ENCODE results near the gene BMPR2.

The BMPR2 gene

DNA sequence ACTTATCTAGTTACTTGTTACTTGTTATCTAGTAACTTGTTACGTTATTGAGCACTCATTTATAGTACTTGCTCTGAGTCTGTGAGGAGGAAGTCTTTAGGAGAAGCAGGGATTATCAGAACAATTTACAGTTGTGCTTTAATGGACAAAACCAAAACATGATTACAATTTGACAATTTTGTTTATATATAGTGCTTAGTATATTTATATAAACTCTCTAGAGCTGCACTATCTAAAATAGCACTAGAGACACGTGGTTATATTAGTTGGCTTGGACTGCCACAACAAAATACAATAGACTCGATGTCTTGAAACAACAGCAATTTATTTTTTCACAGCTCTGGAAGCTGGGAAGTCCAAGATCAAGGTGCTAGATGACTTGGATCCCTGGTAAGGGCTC is 78.4 kb downstream of the BMPR2 start:
- TF ChIP-seq, protein P1, sequence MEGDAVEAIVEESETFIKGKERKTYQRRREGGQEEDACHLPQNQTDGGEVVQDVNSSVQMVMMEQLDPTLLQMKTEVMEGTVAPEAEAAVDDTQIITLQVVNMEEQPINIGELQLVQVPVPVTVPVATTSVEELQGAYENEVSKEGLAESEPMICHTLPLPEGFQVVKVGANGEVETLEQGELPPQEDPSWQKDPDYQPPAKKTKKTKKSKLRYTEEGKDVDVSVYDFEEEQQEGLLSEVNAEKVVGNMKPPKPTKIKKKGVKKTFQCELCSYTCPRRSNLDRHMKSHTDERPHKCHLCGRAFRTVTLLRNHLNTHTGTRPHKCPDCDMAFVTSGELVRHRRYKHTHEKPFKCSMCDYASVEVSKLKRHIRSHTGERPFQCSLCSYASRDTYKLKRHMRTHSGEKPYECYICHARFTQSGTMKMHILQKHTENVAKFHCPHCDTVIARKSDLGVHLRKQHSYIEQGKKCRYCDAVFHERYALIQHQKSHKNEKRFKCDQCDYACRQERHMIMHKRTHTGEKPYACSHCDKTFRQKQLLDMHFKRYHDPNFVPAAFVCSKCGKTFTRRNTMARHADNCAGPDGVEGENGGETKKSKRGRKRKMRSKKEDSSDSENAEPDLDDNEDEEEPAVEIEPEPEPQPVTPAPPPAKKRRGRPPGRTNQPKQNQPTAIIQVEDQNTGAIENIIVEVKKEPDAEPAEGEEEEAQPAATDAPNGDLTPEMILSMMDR (IDR thresholded peaks at IDR 0.05; ENCODE audit: extremely low read depth, missing control alignments) = no peak
- no peak for DNase-seq (ENCODE audit: low spot score)

DNA sequence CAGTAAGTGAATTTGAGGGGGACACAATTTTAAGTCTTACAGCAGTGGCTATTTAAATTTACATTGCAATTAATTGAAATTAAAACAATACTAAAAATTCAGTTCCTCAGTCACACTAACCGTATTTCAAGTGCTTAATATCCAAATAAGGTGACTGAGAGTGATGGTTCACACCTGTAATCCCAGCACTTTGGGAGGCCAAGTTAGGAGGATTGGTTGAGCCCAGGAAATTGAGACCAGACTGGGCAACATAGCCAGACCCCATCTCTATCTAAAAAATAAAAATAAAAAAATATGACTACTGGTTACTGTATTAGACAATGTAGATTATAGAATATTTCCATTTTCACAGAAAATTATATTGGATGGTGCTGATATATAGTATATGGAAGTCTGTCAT is 79.0 kb downstream of the BMPR2 start:
- no peak for DNase-seq (ENCODE audit: low spot score)
- TF ChIP-seq, protein P1 (IDR thresholded peaks at IDR 0.05; ENCODE audit: extremely low read depth, missing control alignments) = no peak

DNA sequence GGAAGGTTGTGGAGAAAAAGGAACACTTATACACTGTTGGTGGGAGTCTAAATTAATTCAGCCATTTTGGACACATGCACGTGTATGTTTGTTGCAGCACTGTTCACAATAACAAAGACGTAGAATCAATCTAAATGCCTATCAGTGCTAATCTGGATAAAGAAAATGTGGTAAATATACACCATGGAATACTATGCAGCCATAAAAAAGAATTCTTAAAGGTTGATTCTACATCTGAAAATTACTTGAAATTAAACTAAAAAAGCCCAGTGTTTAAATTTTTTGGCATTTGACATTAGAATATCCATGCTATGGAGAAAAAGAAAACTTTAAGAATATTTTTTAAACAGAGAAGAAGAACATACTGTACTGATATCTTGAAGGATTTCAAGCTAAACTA is 84.0 kb downstream of the BMPR2 start:
- DNase-seq (ENCODE audit: low spot score) = no peak
- TF ChIP-seq, protein P1 (IDR thresholded peaks at IDR 0.05; ENCODE audit: extremely low read depth, missing control alignments) = no peak

DNA sequence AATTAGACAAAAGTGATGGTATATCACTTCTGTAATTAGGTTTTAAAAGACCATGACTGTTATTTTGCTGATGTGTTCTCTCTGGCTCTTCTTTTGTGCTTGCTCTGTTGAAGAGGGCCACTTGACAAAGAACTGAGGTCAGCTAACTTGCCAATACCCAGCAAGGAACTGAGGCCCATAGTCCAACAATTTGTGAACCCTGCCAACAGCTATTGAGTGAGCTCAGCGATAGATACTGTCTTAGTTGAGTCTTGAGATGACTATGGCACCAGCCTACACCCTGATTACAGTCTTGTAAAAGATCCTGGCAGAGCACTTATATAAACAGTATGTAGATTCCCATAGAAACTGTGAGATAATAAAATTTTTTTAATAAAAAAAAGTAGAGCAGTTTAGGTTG is 103.0 kb downstream of the BMPR2 start:
- no peak for DNase-seq (ENCODE audit: low spot score)
- TF ChIP-seq, protein P1 (IDR thresholded peaks at IDR 0.05; ENCODE audit: extremely low read depth, missing control alignments) = no peak

DNA sequence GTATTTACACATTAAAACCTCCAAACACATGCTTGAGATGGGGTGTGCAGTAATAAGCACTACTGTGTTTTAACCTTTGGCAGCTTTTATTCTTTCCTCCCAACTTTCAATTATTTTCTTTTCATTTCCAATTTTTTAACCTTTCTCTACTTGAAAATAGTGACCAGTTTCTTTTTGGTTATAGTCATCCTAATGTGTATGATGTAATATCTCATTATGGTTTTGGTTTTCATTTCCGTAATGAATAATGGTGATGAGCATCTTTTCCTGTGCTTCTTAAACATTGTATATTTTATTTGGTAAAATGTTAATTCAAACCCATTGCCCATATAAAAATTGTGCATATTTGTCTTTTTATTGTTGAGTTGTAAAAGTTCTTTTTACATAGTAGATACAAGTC is 103.5 kb downstream of the BMPR2 start:
- TF ChIP-seq, protein P1 (IDR thresholded peaks at IDR 0.05; ENCODE audit: extremely low read depth, missing control alignments) = no peak
- DNase-seq (ENCODE audit: low spot score) = peak; percentile 24

DNA sequence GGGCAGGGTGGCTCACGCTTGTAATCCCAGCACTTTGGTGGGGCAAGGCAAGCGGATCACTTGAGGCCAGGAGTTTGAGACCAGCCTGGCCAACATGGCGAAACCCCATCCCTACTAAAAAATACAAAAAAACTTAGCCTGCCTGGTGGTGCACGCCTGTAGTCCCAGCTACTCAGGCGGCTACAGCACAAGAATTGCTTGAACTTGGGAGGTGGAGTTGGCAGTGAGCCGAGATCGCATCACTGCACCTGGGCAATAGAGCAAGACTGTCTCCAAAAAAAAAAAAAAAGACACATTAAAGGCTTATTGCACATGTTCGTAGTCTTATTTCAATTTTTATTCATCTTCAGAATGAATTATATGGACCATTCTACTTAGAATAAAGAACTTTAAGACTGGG is 110.2 kb downstream of the BMPR2 start:
- TF ChIP-seq, protein P1 (IDR thresholded peaks at IDR 0.05; ENCODE audit: extremely low read depth, missing control alignments) = no peak
- no peak for DNase-seq (ENCODE audit: low spot score)

DNA sequence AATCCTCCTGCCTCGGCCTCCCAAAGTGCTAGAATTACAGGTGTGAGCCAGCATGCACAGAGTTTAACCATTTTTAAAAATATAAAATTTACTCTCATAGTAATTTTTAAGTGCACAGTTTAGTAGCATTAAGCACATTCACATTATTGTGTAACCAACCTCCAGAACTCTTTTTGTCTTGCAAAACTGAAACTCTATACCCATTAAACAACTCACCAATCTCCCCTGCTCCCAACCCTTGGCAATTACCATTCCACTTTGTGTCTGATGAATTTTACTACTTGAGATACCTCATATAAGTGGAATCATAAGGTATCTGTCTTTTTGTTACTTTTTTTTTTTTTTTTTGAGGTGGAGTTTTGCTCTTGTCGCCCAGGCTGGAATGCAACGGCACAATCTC is 112.5 kb downstream of the BMPR2 start:
- no peak for DNase-seq (ENCODE audit: low spot score)
- TF ChIP-seq, protein P1 (IDR thresholded peaks at IDR 0.05; ENCODE audit: extremely low read depth, missing control alignments) = no peak

Data from GM20000 (cell line).